DMS 273 (cell line): ENCODE measurements around the gene SCAF8.

ENCODE experiments used
- DNase-seq: peaks from one replicate; lab custom pipeline; 2025; ENCODE audit not compliant: unreplicated experiment; lab: John Stamatoyannopoulos, UW

Gene SCAF8

DNA sequence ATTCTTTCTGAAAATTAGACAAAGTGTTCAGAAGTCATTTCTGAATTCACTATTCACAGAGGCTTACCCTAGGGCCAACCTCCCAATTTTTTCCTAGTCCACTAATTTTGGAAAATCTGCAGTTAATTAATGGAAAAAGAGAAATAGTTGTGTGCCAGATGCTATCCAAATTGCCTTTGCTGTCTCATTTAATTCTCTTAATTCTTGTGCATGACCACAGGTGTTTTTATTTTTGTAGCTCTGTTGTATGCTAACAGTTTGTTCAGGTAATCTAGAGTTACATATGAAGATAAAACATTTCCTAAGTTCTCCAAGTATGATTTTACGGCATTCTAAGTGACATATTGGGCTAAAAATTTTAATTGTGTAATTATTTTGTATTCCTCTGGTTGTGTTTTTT is 96.8 kb downstream of the SCAF8 start:
- DNase-seq: no peak

- no peak for DNase-seq
These were observed 97.6 kb downstream of the SCAF8 start for GRCh38 chr6:154830771-154831170.

DNA sequence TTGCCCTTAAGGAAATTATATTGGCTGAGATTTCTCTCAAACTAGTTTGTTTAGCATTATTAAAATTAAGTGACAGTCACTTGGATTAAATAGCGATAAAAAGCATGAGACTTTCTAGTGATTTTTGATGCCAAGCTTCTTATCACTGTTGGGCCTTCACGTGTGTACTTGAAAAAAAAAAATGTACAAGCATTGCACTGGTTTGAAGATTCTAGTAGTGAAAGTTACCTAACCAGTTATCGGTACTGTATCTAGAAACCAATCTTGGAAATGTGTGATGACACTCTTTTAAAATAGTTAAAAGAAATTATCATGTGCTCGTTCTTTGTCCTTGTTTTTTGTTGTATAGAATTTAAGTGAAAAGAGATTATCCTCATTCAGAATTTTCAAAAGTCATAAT is 102.1 kb downstream of the SCAF8 start:
- DNase-seq: no peak

DNA sequence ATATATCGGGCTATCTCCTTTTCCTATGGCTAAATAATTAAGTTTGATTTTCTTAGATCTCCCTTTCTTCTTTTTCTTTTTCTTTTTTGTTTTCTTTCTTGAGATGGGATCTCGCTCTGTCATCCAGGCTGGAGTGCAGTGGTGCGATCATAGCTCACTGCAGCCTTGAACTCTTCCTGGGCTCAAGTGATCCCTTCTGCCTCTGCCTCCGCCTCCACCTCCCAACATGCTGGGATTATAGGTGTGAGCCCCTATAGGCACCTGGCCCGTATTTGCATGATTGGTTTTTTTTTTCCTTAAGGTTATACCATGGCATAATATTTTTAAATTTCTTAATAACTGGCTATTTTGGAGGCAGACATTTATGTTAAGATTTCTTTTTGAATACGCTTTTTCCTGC is 106.3 kb downstream of the SCAF8 start:
- DNase-seq: no peak

DNA sequence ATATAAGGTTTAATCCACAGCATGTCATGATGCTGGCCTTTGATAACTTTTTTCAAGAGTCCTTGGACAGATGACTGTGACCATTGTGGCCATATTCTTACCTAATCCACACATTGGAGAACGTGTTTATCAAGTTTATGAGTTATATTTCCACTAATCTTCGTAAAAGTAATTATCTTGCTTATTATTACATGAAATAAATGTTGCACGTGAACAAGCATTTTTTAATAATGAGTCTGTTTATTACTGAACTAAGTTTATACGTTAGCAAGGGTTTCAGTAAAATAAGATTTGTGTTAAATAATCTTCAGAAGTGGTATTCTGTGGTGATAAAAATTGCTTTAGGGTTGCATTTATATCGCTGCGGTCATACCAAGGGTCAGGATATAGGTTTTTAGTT is 107.1 kb downstream of the SCAF8 start:
- DNase-seq: no peak

DNA sequence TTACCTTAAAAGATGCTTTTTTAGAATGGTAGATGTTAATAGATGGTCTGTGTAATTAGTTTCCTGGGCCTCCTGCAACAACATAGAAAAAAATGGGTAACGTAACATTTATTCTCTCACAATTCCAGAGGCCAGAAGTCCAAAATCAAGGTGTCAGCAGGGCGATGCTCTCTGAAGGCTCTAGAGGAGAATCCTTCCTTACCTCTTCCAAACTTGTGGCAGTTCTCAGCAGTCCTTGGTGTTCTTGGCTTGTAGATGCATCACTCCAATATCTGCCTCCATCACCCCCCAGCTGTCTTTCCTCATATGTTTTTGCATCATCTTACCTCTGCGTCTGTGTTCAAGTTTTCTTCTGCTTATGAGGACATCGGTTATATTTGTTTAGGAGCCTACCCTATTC is 107.9 kb downstream of the SCAF8 start:
- no peak for DNase-seq

DNA sequence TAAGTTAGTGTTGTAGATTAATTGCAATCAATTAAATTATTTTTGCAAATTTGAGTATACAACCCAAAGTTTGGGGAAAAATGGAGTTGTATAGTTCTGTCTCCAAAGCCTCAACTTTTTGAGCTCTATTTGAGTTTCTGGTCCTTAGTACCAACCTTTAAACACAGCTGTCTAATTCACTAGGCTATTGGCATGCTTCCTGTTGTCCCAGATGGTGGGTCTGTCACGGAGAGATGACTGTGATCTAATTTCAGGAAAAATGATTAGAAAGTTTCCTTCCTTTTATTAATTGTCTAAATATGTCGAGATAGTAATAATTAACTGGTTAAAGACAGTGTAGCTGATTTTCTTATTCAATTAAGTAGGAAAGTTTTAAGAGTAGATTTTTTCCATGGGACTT is 109.6 kb downstream of the SCAF8 start:
- peak; percentile 85 for DNase-seq

DNA sequence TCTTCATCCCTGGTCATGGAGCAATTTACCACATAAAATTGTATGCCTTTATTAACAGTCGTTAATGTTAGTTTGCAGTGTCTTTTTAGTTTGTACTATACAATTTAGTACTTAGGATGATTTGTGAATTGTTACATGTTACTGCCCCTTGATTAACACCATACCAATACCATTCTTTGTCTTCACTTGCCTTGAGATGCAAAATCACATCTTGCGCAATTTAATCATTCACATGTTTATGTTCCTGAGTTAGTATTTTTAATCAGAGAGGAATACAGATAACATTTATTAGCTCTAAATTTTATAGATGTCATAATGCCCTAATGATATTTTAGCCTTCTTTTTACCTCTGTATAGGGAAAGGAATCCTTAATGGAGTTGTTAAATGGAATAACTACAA is 114.1 kb downstream of the SCAF8 start:
- DNase-seq: no peak

DNA sequence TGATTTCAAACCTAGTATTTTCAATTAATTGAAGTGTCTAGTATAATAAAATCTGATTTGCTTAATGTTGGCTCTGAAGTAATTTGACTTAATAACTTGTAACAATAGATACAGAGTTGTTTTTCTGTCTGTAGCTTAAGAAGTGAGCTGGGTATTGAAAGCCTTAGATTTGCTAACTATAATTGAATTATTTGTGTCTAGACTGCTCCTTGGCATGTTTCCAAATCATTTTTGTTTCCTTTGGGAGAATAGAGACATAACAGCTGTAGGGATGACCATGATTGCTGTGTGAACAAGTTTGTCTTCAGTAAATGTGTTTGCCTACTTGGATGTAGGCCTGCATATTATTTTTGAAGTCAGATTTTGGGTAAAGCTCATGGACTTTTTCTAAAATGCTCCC is 115.4 kb downstream of the SCAF8 start:
- peak; percentile 22 for DNase-seq

- DNase-seq: no peak
These were observed 116.3 kb downstream of the SCAF8 start for GRCh38 chr6:154849475-154849874.

GRCh38 chr6:154852687-154853086 is 119.5 kb downstream of the SCAF8 start:
- DNase-seq: no peak

- DNase-seq: no peak
These were observed 124.3 kb downstream of the SCAF8 start for GRCh38 chr6:154857529-154857928.

- no peak for DNase-seq
These were observed 128.6 kb downstream of the SCAF8 start for GRCh38 chr6:154861825-154862224.

GRCh38 chr6:154862536-154862935 is 129.3 kb downstream of the SCAF8 start:
- no peak for DNase-seq

GRCh38 chr6:154864066-154864430 is 130.8 kb downstream of the SCAF8 start:
- no peak for DNase-seq

GRCh38 chr6:154865291-154865690 is 132.1 kb downstream of the SCAF8 start:
- DNase-seq: no peak

DNA sequence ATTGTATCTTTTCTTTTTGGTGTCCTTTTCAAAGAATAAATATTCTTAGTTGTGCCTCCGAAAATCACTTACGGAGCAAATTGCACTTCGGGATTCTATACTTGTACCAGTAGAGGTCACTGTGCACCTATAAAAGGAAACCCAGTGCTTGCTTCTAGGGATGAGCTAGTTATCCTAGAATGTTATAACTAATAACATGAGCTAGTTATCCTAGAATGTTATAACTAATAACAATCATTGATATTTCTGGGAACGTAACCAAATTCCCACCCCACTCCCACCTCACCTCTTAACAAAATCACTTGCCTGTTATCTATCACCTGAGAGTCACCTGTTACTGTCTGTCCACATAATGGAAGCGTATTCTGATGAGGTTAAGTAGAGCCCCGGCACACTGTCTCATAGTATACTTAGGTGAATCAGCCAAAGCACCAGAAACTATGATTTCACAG is 135.0 kb downstream of the SCAF8 start:
- peak; percentile 78 for DNase-seq

DNA sequence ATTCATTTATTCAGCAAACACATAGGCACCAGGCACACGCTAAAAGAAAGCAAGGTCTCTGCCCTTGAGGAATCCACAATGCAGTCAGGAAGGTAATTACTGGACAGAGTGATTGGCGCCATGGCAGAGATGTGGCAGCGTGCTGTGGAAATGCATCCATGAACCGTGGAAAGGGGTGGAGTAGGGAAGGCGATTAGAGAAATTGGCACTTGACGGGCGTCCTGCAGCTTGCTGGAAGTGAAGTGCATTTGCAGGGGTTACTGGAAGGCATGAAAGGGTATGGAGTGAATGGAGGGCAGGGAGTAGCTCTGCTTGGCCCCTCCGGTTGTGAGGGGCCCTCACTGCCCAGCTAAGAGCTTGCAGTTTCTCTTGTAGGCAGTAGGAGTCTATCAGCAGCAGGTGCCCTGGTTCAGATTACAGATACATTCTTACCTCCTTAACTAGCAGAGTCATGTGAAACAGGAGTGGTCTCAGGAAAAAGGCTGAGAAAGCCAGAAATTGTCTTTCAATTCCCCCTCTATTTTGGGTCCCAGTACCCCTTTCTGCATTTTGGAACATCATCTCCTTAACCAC is 139.4 kb downstream of the SCAF8 start:
- peak; percentile 20 for DNase-seq

DNA sequence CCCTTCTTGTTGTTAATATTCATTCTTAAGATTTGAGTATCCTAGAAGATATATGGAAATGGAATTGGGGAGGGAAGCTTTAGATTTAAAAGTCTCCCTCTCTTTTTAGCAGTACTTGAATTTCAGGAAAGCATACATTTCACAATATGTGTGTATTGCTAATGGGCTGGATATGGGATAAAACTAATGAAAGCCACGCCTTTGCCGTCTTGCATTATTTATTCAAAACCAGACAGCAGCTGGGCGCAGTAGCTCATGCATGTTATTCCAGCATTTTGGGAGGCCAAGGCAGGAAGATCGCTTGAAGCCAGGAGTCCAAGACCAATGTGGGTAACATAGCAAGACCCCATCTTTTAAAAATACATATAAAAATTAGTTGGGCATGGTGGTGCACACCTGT is 140.3 kb downstream of the SCAF8 start:
- no peak for DNase-seq

- no peak for DNase-seq
These were observed 141.8 kb downstream of the SCAF8 start for GRCh38 chr6:154874773-154875592.

- no peak for DNase-seq
These were observed 143.5 kb downstream of the SCAF8 start for GRCh38 chr6:154876486-154877280.

GRCh38 chr6:154878871-154879491 is 145.8 kb downstream of the SCAF8 start:
- no peak for DNase-seq
